ENCODE data around the gene GPR62. TPM values are rescaled to one million over a fixed set of nuclear protein-coding genes. Genes with fewer than 3 reads are reported as not detected.

GPR62 gene
- total RNA-seq, 1 donor from 2014 or later, result not detected

- Histone ChIP-seq H3K4me3 (no peak overlapping the region), H3K36me3 (peaks cover 17% of the 10 kb centered on the region), H3K9me3 (no peaks in the 10 kb centered on the region), H3K27me3 (ENCODE audit: low read depth) (peaks cover 7% of the 10 kb centered on the region), H3K4me1 (peaks cover 9% of the 10 kb centered on the region), H3K27ac (no peak overlapping the region)
- DNase-seq (no peak), ATAC-seq (no peak)
- no peak for TF ChIP-seq CTCF (IDR thresholded peaks at IDR 0.05)
- intact Hi-C loops (cut with DNase I), result no loop called here
Measured at GRCh38 chr3:51950899-51951298, 4.3 kb upstream of the GPR62 start.

GRCh38 chr3:51953445-51953844 lies 1.7 kb upstream of the GPR62 start:
- H3K9me3 ChIP-seq, result no peaks in the 10 kb centered on the region
- TF ChIP-seq CTCF (IDR thresholded peaks at IDR 0.05), result no peak
- ATAC-seq (no peak), DNase-seq (no peak)
- no peak overlapping the region for H3K4me3 ChIP-seq
- peaks cover 21% of the 10 kb centered on the region for H3K4me1 ChIP-seq
- intact Hi-C loops (cut with DNase I), result no loop called here
- peaks cover 11% of the 10 kb centered on the region for H3K36me3 ChIP-seq
- no peak overlapping the region for H3K27ac ChIP-seq
- H3K27me3 ChIP-seq (ENCODE audit: low read depth), result peaks cover 13% of the 10 kb centered on the region

GRCh38 chr3:51954105-51954504 lies 1.1 kb upstream of the GPR62 start:
- no peaks in the 10 kb centered on the region for H3K9me3 ChIP-seq
- intact Hi-C loops (cut with DNase I), result no loop called here
- no peak for ATAC-seq
- H3K36me3 ChIP-seq, result peaks cover 8% of the 10 kb centered on the region
- DNase-seq, result no peak
- TF ChIP-seq CTCF (IDR thresholded peaks at IDR 0.05), result no peak
- H3K27ac ChIP-seq, result no peak overlapping the region
- H3K4me1 ChIP-seq, result peaks cover 21% of the 10 kb centered on the region
- H3K4me3 ChIP-seq, result no peak overlapping the region
- peaks cover 13% of the 10 kb centered on the region for H3K27me3 ChIP-seq (ENCODE audit: low read depth)

DNA sequence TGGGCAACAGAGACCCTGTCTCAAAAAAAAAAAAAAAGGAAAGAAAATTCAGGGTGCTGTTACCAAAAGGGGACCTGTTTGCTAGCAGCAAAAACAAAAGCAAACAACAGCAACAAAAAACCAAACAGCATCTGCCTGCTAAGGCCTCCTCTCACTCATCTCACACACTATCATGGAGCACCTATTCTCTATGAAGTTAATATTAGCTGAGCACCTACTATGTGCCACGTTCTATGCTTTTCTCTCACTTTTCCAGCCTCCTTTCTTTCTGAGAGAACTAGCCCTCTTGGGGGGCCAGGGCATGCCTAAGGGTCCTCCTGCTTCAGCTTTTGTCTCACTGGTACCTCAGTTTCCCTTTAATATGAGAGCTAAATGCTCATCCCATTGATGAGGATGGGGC lies 468 bp upstream of the GPR62 start:
- Histone ChIP-seq H3K4me1 (peaks cover 21% of the 10 kb centered on the region), H3K9me3 (no peaks in the 10 kb centered on the region), H3K27ac (no peak overlapping the region), H3K36me3 (peaks cover 5% of the 10 kb centered on the region), H3K27me3 (ENCODE audit: low read depth) (peaks cover 13% of the 10 kb centered on the region), H3K4me3 (no peak overlapping the region)
- DNase-seq (no peak), ATAC-seq (no peak)
- intact Hi-C loops (cut with DNase I), result no loop called here
- no peak for TF ChIP-seq CTCF (IDR thresholded peaks at IDR 0.05)

DNA sequence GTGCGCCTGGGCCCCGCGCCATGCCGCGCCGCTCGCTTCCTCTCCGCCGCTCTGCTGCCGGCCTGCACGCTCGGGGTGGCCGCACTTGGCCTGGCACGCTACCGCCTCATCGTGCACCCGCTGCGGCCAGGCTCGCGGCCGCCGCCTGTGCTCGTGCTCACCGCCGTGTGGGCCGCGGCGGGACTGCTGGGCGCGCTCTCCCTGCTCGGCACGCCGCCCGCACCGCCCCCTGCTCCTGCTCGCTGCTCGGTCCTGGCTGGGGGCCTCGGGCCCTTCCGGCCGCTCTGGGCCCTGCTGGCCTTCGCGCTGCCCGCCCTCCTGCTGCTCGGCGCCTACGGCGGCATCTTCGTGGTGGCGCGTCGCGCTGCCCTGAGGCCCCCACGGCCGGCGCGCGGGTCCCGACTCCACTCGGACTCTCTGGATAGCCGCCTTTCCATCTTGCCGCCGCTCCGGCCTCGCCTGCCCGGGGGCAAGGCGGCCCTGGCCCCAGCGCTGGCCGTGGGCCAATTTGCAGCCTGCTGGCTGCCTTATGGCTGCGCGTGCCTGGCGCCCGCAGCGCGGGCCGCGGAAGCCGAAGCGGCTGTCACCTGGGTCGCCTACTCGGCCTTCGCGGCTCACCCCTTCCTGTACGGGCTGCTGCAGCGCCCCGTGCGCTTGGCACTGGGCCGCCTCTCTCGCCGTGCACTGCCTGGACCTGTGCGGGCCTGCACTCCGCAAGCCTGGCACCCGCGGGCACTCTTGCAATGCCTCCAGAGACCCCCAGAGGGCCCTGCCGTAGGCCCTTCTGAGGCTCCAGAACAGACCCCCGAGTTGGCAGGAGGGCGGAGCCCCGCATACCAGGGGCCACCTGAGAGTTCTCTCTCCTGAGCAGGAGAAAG lies 951 bp downstream of the GPR62 start:
- DNase-seq (no peak), ATAC-seq (peak; percentile 69 to 75)
- Histone ChIP-seq H3K36me3 (peaks cover 10% of the 10 kb centered on the region), H3K4me3 (peak overlapping the region; percentile 53), H3K9me3 (no peaks in the 10 kb centered on the region), H3K27me3 (ENCODE audit: low read depth) (peaks cover 13% of the 10 kb centered on the region), H3K4me1 (peaks cover 21% of the 10 kb centered on the region), H3K27ac (peak overlapping the region; percentile 60)
- peak; percentile 50 for TF ChIP-seq CTCF (IDR thresholded peaks at IDR 0.05)
- intact Hi-C loops (cut with DNase I), result no loop called here

Measured in lower lobe of right lung (tissue), 2 donors.